Measurements from ENCODE around the gene MINDY1. TPM values are rescaled to one million over a fixed set of nuclear protein-coding genes. Genes with fewer than 3 reads are reported as not detected.

Gene MINDY1
- total and polyA plus RNA-seq, 7 donors = 15.6 to 51.8 (median 25.5) TPM

- peak overlapping the region; percentile 70 to 84 (median 82) for H3K4me3 ChIP-seq
- DNase-seq = no peak
- no peaks in the 10 kb centered on the region for H3K36me3 ChIP-seq
- H3K9me3 ChIP-seq = no peaks in the 10 kb centered on the region
- peaks cover 0 to 73% (median 58%) of the 10 kb centered on the region in 4 donors for H3K4me1 ChIP-seq
- 5 to 22% methylated on average over 4 of the region's 4 CpGs for WGBS, 2 donors
- H3K27me3 ChIP-seq = no peaks in the 10 kb centered on the region
- intact Hi-C loops (cut with DNase I) = no loop called here
- peak overlapping the region; percentile 85 to 93 (median 88) for H3K27ac ChIP-seq
- no peak for TF ChIP-seq POLR2AphosphoS5 (IDR thresholded peaks at IDR 0.05)
Observed at GRCh38 chr1:151007853-151008243, 1.1 kb upstream of the MINDY1 start.

- no peak for TF ChIP-seq CTCF (IDR thresholded peaks at IDR 0.05)
- no peak for TF ChIP-seq POLR2A (IDR thresholded peaks at IDR 0.05)
- TF ChIP-seq POLR2AphosphoS5 (IDR thresholded peaks at IDR 0.05) = no peak
- Histone ChIP-seq H3K36me3 (peaks cover 0 to 16% (median 6%) of the 10 kb centered on the region in 4 donors), H3K4me3 (peak overlapping the region; percentile 56 to 73 (median 64)), H3K4me1 (peaks cover 0 to 72% (median 60%) of the 10 kb centered on the region in 4 donors), H3K9me3 (no peaks in the 10 kb centered on the region), H3K27me3 (no peaks in the 10 kb centered on the region), H3K27ac (peak overlapping the region; percentile 85 to 93 (median 88))
- intact Hi-C loops (cut with DNase I) = loop anchor here (1.0 kb wide), 1 partner anchor 31 kb away; no protein-coding TSS in a partner anchor
- WGBS, 2 donors = 9 to 23% methylated on average over 4 of the region's 4 CpGs
- DNase-seq = no peak
Observed at GRCh38 chr1:151005729-151006319, 878 bp downstream of the MINDY1 start.

GRCh38 chr1:151003180-151003579, 3.5 kb downstream of the MINDY1 start:
- H3K4me1 ChIP-seq = peaks cover 0 to 55% (median 48%) of the 10 kb centered on the region in 4 donors
- intact Hi-C loops (cut with DNase I) = no loop called here
- peaks cover 9 to 41% (median 20%) of the 10 kb centered on the region in 4 donors for H3K36me3 ChIP-seq
- TF ChIP-seq POLR2AphosphoS5 (IDR thresholded peaks at IDR 0.05) (no peak), POLR2A (IDR thresholded peaks at IDR 0.05) (no peak), CTCF (IDR thresholded peaks at IDR 0.05) (no peak), EP300 (IDR thresholded peaks at IDR 0.05) (no peak)
- DNase-seq = no peak
- H3K4me3 ChIP-seq = peak overlapping the region in 2 of 4 donors; percentile 56 to 63
- no peaks in the 10 kb centered on the region for H3K9me3 ChIP-seq
- peak overlapping the region in 3 of 4 donors; percentile 6 to 37 (median 33) for H3K27ac ChIP-seq
- H3K27me3 ChIP-seq = no peaks in the 10 kb centered on the region

GRCh38 chr1:151002611-151003010, 4.1 kb downstream of the MINDY1 start:
- H3K36me3 ChIP-seq = peaks cover 9 to 47% (median 23%) of the 10 kb centered on the region in 4 donors
- 37 to 48% methylated on average over 2 of the region's 2 CpGs for WGBS, 2 donors
- intact Hi-C loops (cut with DNase I) = no loop called here

GRCh38 chr1:151002051-151002450, 4.7 kb downstream of the MINDY1 start:
- WGBS, 2 donors = 86% methylated on average over 3 of the region's 3 CpGs
- no peak for TF ChIP-seq POLR2A (IDR thresholded peaks at IDR 0.05)
- no peak for TF ChIP-seq EP300 (IDR thresholded peaks at IDR 0.05)
- no peak for TF ChIP-seq POLR2AphosphoS5 (IDR thresholded peaks at IDR 0.05)
- no peak for TF ChIP-seq CTCF (IDR thresholded peaks at IDR 0.05)
- Histone ChIP-seq H3K4me1 (peaks cover 0 to 45% (median 38%) of the 10 kb centered on the region in 4 donors), H3K9me3 (no peaks in the 10 kb centered on the region), H3K27ac (no peak overlapping the region), H3K4me3 (no peak overlapping the region), H3K36me3 (peaks cover 9 to 53% (median 29%) of the 10 kb centered on the region in 4 donors), H3K27me3 (no peaks in the 10 kb centered on the region)
- intact Hi-C loops (cut with DNase I) = no loop called here
- DNase-seq = no peak

More at GRCh38 chr1:151002611-151003010, 4.1 kb downstream of the MINDY1 start:
- no peaks in the 10 kb centered on the region for H3K9me3 ChIP-seq
- peaks cover 0 to 50% (median 43%) of the 10 kb centered on the region in 4 donors for H3K4me1 ChIP-seq
- DNase-seq = no peak
- no peak overlapping the region for H3K4me3 ChIP-seq
- H3K27ac ChIP-seq = peak overlapping the region in 1 of 4 donors; percentile 6
- TF ChIP-seq POLR2AphosphoS5 (IDR thresholded peaks at IDR 0.05) (no peak), EP300 (IDR thresholded peaks at IDR 0.05) (no peak), POLR2A (IDR thresholded peaks at IDR 0.05) (no peak), CTCF (IDR thresholded peaks at IDR 0.05) (no peak)
- H3K27me3 ChIP-seq = no peaks in the 10 kb centered on the region

All from sigmoid colon (tissue), 7 donors.